Prostate gland (tissue), 2 donors: ENCODE measurements around the gene MRAP. TPM values are rescaled to one million over a fixed set of nuclear protein-coding genes. Genes with fewer than 3 reads are reported as not detected.

Experiments
- DNase-seq: peaks from one replicate; pipeline ENCODE4 v3.0.0-alpha.2; 2019; ENCODE audit warnings: low spot score
- H3K27ac ChIP-seq, 2 donors: fragments of 200-600 bp; sonication (generic); 2 replicates each; pipeline ENCODE4 v1.5.1; 2017 to 2019
- H3K27me3 ChIP-seq: fragments of 200-600 bp; sonication (generic); replicated peaks from 2 replicates; pipeline ENCODE4 v1.5.1; 2019; ENCODE audit not compliant: insufficient read depth
- H3K36me3 ChIP-seq, 2 donors: fragments of 200-600 bp; sonication (generic); 1 replicate in 1 of 2; 2 replicates in 1 of 2; pipeline versions ENCODE4 v1.5.1 to v1.8.1; 2017 to 2019
- H3K4me1 ChIP-seq: fragments of 200-600 bp; sonication (generic); replicated peaks from 2 replicates; pipeline ENCODE4 v1.5.1; 2019
- H3K4me3 ChIP-seq, 2 donors: fragments of 200-600 bp; sonication (generic); 2 replicates each; pipeline ENCODE4 v1.5.1; 2017 to 2019
- H3K9me3 ChIP-seq: fragments of 200-600 bp; sonication (generic); 2 replicates; pipeline ENCODE4 v1.5.1; 2017
- POLR2A ChIP-seq: fragments of 450-650 bp; IDR thresholded peaks from one replicate; pipeline ENCODE4 v1.6.1; 2016; ENCODE audit warnings: antibody characterized with exemption, mild to moderate bottlenecking
- POLR2AphosphoS5 ChIP-seq: sonication (generic); formaldehyde crosslinking; IDR thresholded peaks from one replicate; pipeline ENCODE4 v1.6.1; 2017; ENCODE audit warnings: antibody characterized with exemption
- WGBS: methylation state at CpG from one replicate; pipeline ENCODE4 v1.1.5; 2018; 5-methylcytosine and 5-hydroxymethylcytosine counted together
- intact Hi-C: fragments of 100-400 bp; cut with DNase I; formaldehyde crosslinking; loops from one replicate; pipeline ENCODE4 v1.14.2; 2022
- total RNA-seq, 2 donors: library from RNA; depleted of rRNA; stranded (reverse); fragments of >200 nt; gene quantifications; one replicate each; pipeline ENCODE4 v1.1.0, GENCODE V29; 2016
- TF ChIP-seq, protein P1 (sequence below), 4 experiments: fragments of 200-600 bp in 2 of 4; fragments of 450-650 bp in 2 of 4; sonication (generic) in 2 of 4; IDR thresholded peaks; 1 replicate in 3 of 4; 2 replicates in 1 of 4; pipeline ENCODE4 v1.5.1; 2016 to 2019; ENCODE audit warnings: antibody characterized with exemption in 4 of 4, mild to moderate bottlenecking in 2 of 4, moderate library complexity in 2 of 4

The MRAP gene
- total RNA-seq, 2 donors from 2014 or later = 4.7 TPM; not detected in 1

DNA sequence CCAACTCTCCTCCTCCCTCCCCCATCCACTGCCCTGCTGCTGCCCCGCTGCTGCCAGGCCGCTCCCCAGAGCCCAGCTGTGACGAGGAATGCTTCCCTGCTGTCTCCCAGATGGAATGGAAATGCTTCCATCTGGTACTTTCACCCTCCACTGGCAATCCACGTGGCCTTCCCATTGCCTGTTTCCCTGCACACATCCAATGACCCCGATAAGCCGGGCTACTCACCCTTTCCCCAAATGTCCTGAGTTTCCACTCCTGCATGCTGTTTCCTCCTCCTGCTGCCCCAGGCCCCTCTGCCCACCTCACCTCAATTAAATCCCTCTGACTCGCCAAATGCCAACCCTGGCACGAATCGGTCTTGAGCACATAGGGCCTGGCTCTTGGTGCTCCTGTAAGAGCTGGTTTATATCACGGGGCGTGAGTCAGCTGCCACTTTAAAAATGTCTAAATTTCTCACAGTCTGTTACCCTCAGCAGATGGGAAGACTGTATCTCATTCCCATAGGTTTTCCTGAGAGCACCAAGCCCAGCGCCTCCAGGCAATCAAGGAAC, 36.4 kb downstream of the MRAP start:
- WGBS = 89% methylated on average over 12 of the region's 12 CpGs
- Histone ChIP-seq H3K27me3 (no peaks in the 10 kb centered on the region), H3K9me3 (no peaks in the 10 kb centered on the region), H3K36me3 (peaks cover 3 to 18% of the 10 kb centered on the region in 2 donors), H3K27ac (no peak overlapping the region), H3K4me1 (no peaks in the 10 kb centered on the region), H3K4me3 (no peak overlapping the region)
- DNase-seq = no peak
- TF ChIP-seq, protein P1, sequence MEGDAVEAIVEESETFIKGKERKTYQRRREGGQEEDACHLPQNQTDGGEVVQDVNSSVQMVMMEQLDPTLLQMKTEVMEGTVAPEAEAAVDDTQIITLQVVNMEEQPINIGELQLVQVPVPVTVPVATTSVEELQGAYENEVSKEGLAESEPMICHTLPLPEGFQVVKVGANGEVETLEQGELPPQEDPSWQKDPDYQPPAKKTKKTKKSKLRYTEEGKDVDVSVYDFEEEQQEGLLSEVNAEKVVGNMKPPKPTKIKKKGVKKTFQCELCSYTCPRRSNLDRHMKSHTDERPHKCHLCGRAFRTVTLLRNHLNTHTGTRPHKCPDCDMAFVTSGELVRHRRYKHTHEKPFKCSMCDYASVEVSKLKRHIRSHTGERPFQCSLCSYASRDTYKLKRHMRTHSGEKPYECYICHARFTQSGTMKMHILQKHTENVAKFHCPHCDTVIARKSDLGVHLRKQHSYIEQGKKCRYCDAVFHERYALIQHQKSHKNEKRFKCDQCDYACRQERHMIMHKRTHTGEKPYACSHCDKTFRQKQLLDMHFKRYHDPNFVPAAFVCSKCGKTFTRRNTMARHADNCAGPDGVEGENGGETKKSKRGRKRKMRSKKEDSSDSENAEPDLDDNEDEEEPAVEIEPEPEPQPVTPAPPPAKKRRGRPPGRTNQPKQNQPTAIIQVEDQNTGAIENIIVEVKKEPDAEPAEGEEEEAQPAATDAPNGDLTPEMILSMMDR (IDR thresholded peaks at IDR 0.05) = no peak
- intact Hi-C loops = no loop called here

DNA sequence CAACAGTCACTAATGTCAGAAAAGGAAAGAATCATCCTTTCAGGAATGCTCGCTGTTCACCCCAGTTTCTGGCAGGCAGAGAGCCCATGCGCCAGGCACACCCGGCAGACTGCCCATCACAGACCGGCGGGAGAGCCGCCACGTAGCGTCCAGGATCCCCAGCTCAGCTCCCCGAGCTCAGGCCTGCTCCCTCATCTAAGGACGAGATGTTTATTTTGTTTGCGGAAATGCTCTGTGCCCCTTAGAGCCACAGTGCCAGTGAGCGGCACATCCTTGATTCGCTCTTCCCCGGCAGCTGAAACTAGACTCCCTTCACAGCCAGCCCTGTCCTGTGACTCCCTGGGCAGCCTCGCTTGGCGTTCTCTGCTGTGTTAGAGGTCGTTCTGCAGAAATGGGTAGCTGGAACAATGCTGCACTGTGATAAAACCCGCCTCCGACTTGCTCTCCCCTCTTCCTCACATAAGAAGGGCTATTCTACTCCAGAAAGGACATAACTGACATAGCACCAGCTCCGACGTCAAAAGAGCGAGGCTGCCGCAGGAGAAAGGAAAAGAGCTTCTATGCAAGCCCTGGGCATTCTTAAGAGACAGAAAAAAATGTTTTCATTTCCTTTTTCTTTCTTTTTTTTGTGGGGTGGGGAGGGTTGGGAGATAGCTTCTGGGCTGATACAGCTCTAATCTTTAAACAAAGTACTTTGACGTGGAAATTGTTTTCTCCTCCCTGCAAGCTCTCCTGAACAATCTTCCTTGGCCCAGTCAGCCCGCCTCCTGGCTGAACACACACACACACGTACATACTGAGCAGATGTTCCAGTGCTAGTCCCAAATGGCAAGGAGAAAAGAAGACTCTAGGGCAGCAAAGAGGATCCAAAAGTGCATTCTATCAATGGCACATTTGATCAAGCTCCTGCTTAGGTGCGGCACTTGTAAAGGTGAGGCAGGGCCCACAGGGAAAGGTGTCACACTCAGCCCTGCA, 37.2 kb downstream of the MRAP start:
- Histone ChIP-seq H3K9me3 (no peaks in the 10 kb centered on the region), H3K4me3 (no peak overlapping the region), H3K27me3 (no peaks in the 10 kb centered on the region), H3K36me3 (peaks cover 3 to 18% of the 10 kb centered on the region in 2 donors), H3K27ac (no peak overlapping the region), H3K4me1 (no peaks in the 10 kb centered on the region)
- 79% methylated on average over 27 of the region's 27 CpGs for WGBS
- intact Hi-C loops = no loop called here
- DNase-seq = no peak
- TF ChIP-seq POLR2A (no peak), POLR2AphosphoS5 (no peak)
- TF ChIP-seq, protein P1 (IDR thresholded peaks at IDR 0.05) = no peak

DNA sequence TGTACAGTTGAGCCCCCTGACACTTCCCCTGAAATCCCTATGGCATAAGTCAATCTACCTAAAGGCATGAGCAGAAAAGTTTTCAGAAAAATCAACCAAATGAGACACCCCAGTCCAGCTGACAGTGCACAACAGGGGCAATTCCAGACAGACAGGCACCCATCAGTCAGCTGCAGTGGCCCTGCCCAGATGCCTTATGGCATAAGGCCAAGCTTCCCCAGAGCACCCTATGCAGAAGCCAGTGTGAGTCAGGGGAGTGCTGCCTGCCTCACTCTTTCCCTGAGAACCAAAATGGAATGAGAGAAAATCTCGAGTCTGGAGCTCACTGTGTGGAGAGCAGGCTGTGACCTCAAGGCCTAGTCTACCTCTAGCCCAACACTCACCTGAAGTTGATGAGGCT, 38.1 kb downstream of the MRAP start:
- no peaks in the 10 kb centered on the region for H3K27me3 ChIP-seq
- no peak for TF ChIP-seq POLR2A
- TF ChIP-seq POLR2AphosphoS5 = no peak
- TF ChIP-seq, protein P1 (IDR thresholded peaks at IDR 0.05) = no peak
- intact Hi-C loops = no loop called here
- WGBS = 65% methylated on average over 1 of the region's 1 CpG
- no peak for DNase-seq
- peaks cover 3 to 18% of the 10 kb centered on the region in 2 donors for H3K36me3 ChIP-seq
- peak overlapping the region in 1 of 2 donors; percentile 17 for H3K27ac ChIP-seq
- no peaks in the 10 kb centered on the region for H3K4me1 ChIP-seq
- H3K9me3 ChIP-seq = no peaks in the 10 kb centered on the region
- H3K4me3 ChIP-seq = no peak overlapping the region

DNA sequence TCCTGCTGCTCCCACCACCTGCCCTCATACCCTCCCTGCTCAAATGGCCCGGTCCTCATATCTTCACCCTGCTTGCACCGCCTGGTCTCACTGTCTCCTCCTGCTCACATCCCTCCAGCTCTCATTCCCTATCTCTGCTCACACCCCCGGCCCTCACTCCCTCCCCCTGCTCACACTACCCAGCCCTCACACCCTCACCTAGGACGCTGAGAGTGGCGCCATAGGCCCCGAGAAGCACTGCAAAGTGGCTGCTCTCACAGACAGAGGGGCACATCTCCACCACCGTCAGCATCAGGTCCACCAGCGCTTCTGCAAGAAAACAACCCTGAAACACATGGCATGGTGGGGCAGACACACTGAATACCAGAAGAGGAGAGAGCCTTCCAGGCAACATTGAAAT, 38.6 kb downstream of the MRAP start:
- Histone ChIP-seq H3K27ac (peak overlapping the region in 1 of 2 donors; percentile 17), H3K4me1 (no peaks in the 10 kb centered on the region), H3K4me3 (no peak overlapping the region), H3K27me3 (no peaks in the 10 kb centered on the region), H3K36me3 (peaks cover 3 to 18% of the 10 kb centered on the region in 2 donors), H3K9me3 (no peaks in the 10 kb centered on the region)
- no peak for TF ChIP-seq POLR2AphosphoS5
- TF ChIP-seq, protein P1 (IDR thresholded peaks at IDR 0.05) = no peak
- no peak for TF ChIP-seq POLR2A
- 91% methylated on average over 8 of the region's 8 CpGs for WGBS
- DNase-seq = no peak
- intact Hi-C loops = no loop called here
